Keratinocyte (primary cell): Measurements from ENCODE around the gene CEP131.

Experiments used
- CTCF ChIP-seq, 3 experiments: IDR thresholded peaks in 1 of 3; conservative IDR thresholded peaks in 1 of 3; optimal IDR thresholded peaks in 1 of 3; 2 replicates in 2 of 3; 3 replicates in 1 of 3; pipeline versions ENCODE3 to v1.5.1; 2011; ENCODE audit warnings: low read length in 3 of 3, mild to moderate bottlenecking in 3 of 3, moderate library complexity in 2 of 3, control low read depth in 1 of 3, inconsistent platforms in 1 of 3; ENCODE audit not compliant: insufficient read depth in 2 of 3; ENCODE audit errors: extremely low read depth in 1 of 3
- EZH2 ChIP-seq: IDR thresholded peaks from one replicate; pipeline ENCODE4 v1.6.1; 2012; ENCODE audit warnings: inconsistent platforms, mild to moderate bottlenecking, low read length, moderate library complexity

GRCh38 chr17:81202318-81202717 is 20.4 kb downstream of the CEP131 start:
- TF ChIP-seq CTCF (optimal IDR thresholded peaks at IDR 0.05 in 1 of 3, IDR thresholded peaks at IDR 0.05 in 1 of 3, conservative IDR thresholded peaks at IDR 0.05 in 1 of 3; ENCODE audit: extremely low read depth in 1 of 3, insufficient read depth in 2 of 3, low read length in 3 of 3) = no peak
- TF ChIP-seq EZH2 = no peak
